GM12875 (cell line): ENCODE measurements around the gene WBP2.

ENCODE experiments used
- H3K4me3 ChIP-seq: one replicate; pipeline ENCODE4 v1.5.1; 2011; ENCODE audit warnings: low read depth, low read length, control low read depth
- TF ChIP-seq, protein P1 (sequence below): IDR thresholded peaks from 2 replicates; pipeline ENCODE4 v1.5.1; 2011; ENCODE audit warnings: low read depth, mild to moderate bottlenecking, control low read depth, inconsistent platforms, low read length, moderate library complexity, borderline replicate concordance; ENCODE audit not compliant: insufficient read depth

WBP2 gene

DNA sequence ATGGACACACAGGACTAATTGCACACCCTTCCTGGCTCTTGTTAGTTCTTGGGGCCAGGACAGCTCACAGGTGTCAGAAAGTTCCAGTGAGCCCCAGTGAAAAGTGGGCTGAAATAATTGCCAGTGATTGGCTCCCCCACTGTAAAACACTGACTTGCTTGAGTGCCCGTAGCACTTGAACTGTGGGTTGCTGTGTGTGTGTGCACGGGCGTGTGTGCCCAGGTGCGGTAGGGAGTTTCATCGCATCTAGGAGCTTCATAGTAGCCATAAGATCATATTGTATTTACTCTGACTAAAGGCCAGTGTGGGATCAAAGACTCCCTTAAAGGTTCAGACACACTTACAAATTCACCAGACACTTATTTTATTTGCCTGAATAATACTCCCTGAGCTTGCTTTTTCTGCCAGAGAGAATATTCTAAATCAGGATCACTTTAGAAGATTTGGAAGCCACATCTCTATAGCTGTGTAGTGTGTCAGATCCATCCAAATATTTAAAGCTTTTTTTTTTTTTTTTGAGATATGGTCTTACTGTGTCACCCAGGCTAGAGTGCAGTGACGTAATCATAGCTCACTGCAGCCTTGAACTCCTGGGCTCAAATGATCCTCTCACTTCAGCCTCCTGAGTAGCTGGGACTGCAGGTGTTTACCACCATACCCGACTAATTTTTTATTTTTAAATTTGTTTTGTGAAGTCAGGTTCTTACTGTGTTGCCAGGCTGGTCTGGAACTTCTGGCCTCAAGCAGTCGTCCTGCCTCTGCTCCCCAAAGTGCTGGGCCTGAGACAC lies 59.1 kb downstream of the WBP2 start:
- no peak overlapping the region for H3K4me3 ChIP-seq
- TF ChIP-seq, protein P1, sequence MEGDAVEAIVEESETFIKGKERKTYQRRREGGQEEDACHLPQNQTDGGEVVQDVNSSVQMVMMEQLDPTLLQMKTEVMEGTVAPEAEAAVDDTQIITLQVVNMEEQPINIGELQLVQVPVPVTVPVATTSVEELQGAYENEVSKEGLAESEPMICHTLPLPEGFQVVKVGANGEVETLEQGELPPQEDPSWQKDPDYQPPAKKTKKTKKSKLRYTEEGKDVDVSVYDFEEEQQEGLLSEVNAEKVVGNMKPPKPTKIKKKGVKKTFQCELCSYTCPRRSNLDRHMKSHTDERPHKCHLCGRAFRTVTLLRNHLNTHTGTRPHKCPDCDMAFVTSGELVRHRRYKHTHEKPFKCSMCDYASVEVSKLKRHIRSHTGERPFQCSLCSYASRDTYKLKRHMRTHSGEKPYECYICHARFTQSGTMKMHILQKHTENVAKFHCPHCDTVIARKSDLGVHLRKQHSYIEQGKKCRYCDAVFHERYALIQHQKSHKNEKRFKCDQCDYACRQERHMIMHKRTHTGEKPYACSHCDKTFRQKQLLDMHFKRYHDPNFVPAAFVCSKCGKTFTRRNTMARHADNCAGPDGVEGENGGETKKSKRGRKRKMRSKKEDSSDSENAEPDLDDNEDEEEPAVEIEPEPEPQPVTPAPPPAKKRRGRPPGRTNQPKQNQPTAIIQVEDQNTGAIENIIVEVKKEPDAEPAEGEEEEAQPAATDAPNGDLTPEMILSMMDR: no peak
